ENCODE measurements around the gene TCOF1.
A peak's percentile ranks its signal among the peaks of the same experiment; 100 is the strongest.

Gene TCOF1

DNA sequence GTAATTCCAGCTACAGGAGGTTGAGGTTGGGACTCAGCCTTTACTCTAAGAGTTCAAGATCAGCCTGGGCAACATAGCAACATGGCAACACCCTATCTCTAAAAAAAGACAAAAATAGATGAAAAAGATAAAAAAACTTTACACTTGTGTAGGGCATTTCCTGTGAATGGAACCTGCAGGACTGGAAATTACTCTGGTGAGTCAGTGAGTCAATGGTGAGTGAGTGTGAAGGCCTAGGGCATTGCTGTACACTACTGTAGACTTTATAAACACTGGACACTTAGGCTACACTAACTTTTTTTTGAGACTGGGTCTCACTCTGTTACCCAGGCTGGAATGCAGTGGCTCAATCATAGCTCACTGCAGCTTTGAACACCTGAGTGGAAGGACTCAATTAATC is 35.3 kb upstream of the TCOF1 start:
- Histone ChIP-seq H3K4me2 (no peak overlapping the region), H3K36me3 (no peaks in the 10 kb centered on the region), H4K20me1 (no peaks in the 10 kb centered on the region), H3K27me3 (no peaks in the 10 kb centered on the region), H3K4me3 (no peak overlapping the region), H3K9ac (no peak overlapping the region), H3K9me3 (no peaks in the 10 kb centered on the region), H3K4me1 (peaks cover 16% of the 10 kb centered on the region), H3K27ac (no peak overlapping the region)
- TF ChIP-seq Cebpa-rat (IDR thresholded peaks at IDR 0.05) = no peak

DNA sequence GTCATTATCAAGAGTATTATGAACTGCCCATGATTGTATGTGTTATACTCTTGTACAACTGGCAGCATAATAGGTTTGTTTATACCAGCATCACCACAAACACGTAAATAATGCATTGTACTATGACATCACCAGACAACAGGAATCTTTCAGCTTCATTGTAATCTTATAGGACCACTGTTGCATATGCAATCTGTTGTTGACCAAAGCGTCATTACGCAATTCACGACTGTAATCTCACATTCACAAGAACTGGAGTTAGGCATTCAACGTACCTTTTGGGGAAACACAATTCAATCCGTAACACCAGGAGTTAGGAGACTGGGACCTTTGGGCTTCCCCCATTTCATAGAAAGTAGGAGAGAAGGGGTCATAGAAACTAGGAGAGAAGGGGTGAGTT is 34.4 kb upstream of the TCOF1 start:
- Histone ChIP-seq H4K20me1 (no peaks in the 10 kb centered on the region), H3K27me3 (no peaks in the 10 kb centered on the region), H3K36me3 (no peaks in the 10 kb centered on the region), H3K4me3 (no peak overlapping the region), H3K4me1 (peaks cover 16% of the 10 kb centered on the region), H3K9me3 (no peaks in the 10 kb centered on the region), H3K9ac (no peak overlapping the region), H3K27ac (no peak overlapping the region), H3K4me2 (no peak overlapping the region)
- TF ChIP-seq Cebpa-rat (IDR thresholded peaks at IDR 0.05) = peak; percentile 76

DNA sequence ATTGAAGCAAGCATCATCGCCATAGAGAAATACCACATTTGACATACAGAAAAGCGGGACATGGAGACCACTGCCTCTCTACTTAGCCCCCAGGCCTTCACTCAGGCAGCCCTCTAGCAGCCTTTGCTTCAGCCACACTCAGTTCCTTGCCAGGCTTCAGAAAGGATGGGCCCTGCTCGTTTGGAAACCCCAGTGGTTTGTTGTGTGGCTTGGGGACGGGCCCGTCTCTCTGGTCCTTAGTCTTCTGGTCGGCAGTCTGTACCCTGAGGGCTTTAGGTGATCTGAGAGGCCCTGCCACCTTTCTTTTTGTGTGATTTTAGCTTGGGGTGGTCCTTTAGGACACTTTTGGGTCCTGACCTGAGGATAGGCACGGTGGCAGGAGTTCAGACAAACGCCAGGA is 33.7 kb upstream of the TCOF1 start:
- H3K4me3 ChIP-seq = no peak overlapping the region
- H3K4me1 ChIP-seq = peaks cover 15% of the 10 kb centered on the region
- H3K27ac ChIP-seq = no peak overlapping the region
- H4K20me1 ChIP-seq = no peaks in the 10 kb centered on the region
- no peak overlapping the region for H3K9ac ChIP-seq
- H3K36me3 ChIP-seq = no peaks in the 10 kb centered on the region
- no peak for TF ChIP-seq Cebpa-rat (IDR thresholded peaks at IDR 0.05)
- H3K9me3 ChIP-seq = no peaks in the 10 kb centered on the region
- no peak overlapping the region for H3K4me2 ChIP-seq
- no peaks in the 10 kb centered on the region for H3K27me3 ChIP-seq

DNA sequence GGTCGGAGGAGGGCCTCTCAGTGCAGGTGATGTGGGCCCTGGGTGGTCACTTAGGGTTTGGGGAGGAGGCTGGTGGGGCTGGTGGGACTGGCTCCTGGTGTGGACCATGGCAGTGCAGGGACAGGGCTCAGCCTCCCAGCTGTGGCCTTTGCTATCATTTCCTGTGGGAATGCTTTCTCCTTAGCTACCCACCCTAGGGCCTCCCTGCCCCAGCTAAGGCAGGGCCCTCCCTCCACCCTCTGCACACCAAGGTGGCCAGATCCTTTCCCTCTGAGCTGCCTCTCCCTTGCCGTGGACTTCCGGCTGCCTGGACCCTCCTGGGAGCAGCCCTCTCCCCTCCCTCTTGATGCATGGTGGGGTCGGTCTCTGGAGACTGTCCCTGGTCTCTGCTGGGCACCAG is 32.1 kb upstream of the TCOF1 start:
- H3K4me1 ChIP-seq = peaks cover 23% of the 10 kb centered on the region
- H3K4me3 ChIP-seq = no peak overlapping the region
- H4K20me1 ChIP-seq = no peaks in the 10 kb centered on the region
- H3K36me3 ChIP-seq = no peaks in the 10 kb centered on the region
- no peak overlapping the region for H3K27ac ChIP-seq
- no peak for TF ChIP-seq Cebpa-rat (IDR thresholded peaks at IDR 0.05)
- no peak overlapping the region for H3K4me2 ChIP-seq
- H3K27me3 ChIP-seq = no peaks in the 10 kb centered on the region
- H3K9me3 ChIP-seq = no peaks in the 10 kb centered on the region
- no peak overlapping the region for H3K9ac ChIP-seq

DNA sequence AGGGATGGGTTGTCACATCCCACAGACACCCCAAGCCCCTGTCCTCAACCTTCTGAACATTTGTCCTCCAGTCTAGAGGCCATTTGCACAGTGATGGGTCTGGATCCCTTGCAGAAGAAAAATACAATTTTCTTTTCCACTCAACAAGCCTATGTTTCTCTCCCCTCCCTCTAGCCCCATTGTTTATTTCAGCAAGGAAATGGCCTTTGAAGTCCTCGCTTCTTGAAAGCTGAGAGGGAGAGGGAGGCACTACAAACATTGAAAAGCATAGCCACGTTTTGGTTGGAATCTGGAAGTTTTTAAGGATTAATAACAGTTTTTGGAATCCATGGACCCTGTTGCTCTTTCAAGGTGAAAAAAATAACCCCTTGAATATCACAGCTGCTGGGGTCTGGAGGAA is 30.8 kb upstream of the TCOF1 start:
- no peaks in the 10 kb centered on the region for H3K27me3 ChIP-seq
- no peak for TF ChIP-seq Cebpa-rat (IDR thresholded peaks at IDR 0.05)
- no peak overlapping the region for H3K9ac ChIP-seq
- H3K27ac ChIP-seq = no peak overlapping the region
- no peaks in the 10 kb centered on the region for H3K9me3 ChIP-seq
- H3K4me2 ChIP-seq = no peak overlapping the region
- H4K20me1 ChIP-seq = no peaks in the 10 kb centered on the region
- peaks cover 29% of the 10 kb centered on the region for H3K4me1 ChIP-seq
- H3K36me3 ChIP-seq = no peaks in the 10 kb centered on the region
- no peak overlapping the region for H3K4me3 ChIP-seq

DNA sequence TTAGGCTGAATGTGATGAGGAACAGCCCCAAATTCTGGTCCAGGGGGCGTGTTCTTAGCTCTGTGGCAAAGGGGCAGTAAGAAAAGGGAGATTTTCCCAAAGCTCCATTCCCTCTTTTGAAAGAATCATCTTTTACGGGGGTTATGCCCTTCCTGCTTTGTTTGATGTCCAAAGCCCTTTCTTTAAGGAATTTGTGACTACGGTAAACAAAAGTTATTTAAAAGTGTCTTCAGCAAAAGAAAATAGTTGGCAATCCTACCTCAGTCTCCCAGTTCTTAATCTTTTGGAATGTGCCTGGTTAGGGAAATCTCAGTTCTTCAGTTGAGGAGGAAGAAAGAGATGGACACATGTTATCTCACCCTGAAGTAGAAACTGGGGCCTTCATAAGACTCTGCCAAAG is 30.4 kb upstream of the TCOF1 start:
- Histone ChIP-seq H3K27ac (no peak overlapping the region), H3K4me3 (no peak overlapping the region), H3K9me3 (no peaks in the 10 kb centered on the region), H3K27me3 (no peaks in the 10 kb centered on the region), H4K20me1 (no peaks in the 10 kb centered on the region), H3K4me1 (peaks cover 29% of the 10 kb centered on the region), H3K36me3 (no peaks in the 10 kb centered on the region), H3K4me2 (no peak overlapping the region), H3K9ac (no peak overlapping the region)
- TF ChIP-seq Cebpa-rat (IDR thresholded peaks at IDR 0.05) = no peak

DNA sequence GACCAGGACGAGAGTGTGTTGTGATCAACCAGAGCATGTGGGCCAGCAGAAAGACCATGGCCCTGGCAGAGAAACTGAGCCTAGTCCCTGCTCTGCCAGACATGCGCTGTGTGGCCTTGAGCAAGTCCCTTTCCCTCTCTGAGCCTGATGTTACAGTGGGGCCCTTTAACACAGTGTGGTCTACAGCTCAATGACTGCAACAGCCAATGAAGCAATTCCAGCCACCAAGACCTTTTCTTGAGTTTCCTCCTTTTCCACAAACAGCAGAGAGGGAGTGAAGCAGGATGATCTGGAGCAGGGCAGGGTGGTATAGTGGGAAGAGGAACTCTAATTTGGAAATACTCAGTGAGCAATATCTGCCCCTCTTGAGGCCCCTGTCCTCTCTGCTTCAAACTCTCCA is 29.0 kb upstream of the TCOF1 start:
- Histone ChIP-seq H3K27ac (no peak overlapping the region), H3K27me3 (no peaks in the 10 kb centered on the region), H3K9ac (no peak overlapping the region), H3K9me3 (no peaks in the 10 kb centered on the region), H3K36me3 (no peaks in the 10 kb centered on the region), H3K4me3 (no peak overlapping the region), H4K20me1 (no peaks in the 10 kb centered on the region), H3K4me2 (peak overlapping the region; percentile 41), H3K4me1 (peaks cover 29% of the 10 kb centered on the region)
- no peak for TF ChIP-seq Cebpa-rat (IDR thresholded peaks at IDR 0.05)

DNA sequence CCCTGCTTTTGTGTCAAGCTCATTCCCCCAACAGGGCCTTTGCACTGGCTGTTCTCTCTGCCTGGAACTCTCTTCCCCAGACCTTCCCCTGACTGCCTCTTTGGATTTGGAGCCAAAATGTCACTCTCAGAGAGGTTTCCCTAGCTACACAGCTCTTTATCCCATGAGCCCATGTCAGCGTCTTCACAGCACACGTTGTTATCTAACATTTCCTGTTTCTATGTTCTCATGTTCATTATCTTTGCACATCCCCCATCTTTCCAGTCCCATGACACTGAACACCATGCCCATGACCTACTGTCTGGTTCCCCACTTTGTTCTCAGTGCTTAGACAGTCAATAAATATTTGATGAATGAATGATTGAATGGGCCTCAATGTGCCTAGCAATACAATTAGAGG is 28.5 kb upstream of the TCOF1 start:
- Histone ChIP-seq H3K4me1 (peaks cover 29% of the 10 kb centered on the region), H3K9me3 (no peaks in the 10 kb centered on the region), H3K9ac (no peak overlapping the region), H3K4me3 (no peak overlapping the region), H3K27ac (no peak overlapping the region), H3K36me3 (no peaks in the 10 kb centered on the region), H3K4me2 (peak overlapping the region; percentile 41), H3K27me3 (no peaks in the 10 kb centered on the region), H4K20me1 (no peaks in the 10 kb centered on the region)
- TF ChIP-seq Cebpa-rat (IDR thresholded peaks at IDR 0.05) = no peak

DNA sequence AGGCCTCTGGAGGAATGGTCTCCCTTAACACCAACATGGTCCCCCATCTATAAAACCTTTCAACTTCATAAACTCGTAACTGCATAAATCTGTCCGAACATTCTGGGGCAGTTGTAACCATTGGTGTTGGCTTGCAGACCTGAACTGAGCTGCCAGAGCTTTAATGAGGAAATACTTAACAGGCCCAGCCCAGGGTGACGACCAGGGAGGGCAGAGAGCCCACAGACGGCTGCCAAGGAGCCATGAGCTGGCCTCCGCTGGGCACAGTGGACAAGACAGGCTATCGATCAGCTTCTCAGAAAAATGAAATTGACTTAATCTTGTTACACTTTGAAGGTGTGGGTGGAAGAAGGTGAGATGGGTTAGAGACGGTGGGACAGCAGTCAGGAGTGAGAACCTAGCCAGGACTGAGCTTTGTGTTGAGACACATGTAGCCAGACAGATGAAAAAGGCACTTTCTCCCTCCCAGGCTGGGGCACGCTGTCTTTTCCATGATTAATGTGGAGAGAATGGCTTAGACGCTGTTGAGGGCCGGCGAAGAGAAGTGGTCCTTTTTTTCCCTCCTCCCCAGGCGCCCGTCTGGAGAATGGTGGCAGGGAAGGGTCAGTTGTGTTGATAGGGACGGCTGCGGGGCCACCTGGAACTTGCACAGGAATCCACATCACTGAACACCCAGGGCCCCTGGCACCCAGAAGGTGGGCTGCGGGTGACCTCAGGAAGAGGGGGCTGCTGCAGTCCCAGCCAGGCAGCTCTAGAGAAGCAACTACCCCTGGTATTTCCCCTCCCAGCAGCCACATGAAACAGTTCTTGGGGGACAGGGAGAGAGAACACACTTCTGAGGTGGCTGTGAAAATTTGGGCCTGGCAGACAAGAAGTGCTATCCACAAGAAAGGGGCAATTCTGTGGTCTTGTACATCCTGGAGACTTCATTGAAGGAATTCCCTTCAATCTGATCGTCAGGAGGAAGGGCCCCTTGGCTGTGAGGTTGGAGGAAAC is 27.3 kb upstream of the TCOF1 start:
- TF ChIP-seq Cebpa-rat (IDR thresholded peaks at IDR 0.05) = no peak
- Histone ChIP-seq H4K20me1 (no peaks in the 10 kb centered on the region), H3K9me3 (no peaks in the 10 kb centered on the region), H3K4me2 (peak overlapping the region; percentile 20; the same call in 1 of the 2 replicates), H3K4me3 (no peak overlapping the region), H3K9ac (no peak overlapping the region), H3K4me1 (peaks cover 29% of the 10 kb centered on the region), H3K27me3 (no peaks in the 10 kb centered on the region), H3K36me3 (no peaks in the 10 kb centered on the region), H3K27ac (no peak overlapping the region)

DNA sequence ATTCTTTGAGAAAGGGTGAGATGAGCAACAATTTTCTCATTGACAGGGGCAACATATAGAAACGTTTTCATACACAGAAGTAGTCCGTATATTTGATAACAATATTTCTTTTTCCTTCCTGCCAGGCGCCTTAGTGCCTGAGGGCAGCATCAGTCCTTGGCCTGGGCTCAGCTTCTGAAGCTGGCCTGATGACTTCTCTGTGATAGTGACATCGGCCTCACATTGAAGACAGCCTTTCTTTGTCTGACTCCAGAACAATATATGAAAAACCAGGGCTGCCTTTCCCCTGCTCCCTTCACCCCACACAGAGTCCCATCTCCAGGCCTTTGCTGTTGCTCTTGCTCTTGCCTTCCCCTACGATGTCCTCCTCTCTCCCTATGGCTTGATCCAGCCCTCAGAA is 24.1 kb upstream of the TCOF1 start:
- Histone ChIP-seq H3K9me3 (0 out of 2 replicates have a peak, but pooled peaks cover 5% of the 10 kb centered on the region), H3K27me3 (no peaks in the 10 kb centered on the region), H3K36me3 (no peaks in the 10 kb centered on the region), H3K4me2 (no peak overlapping the region), H3K4me1 (peaks cover 24% of the 10 kb centered on the region), H3K9ac (no peak overlapping the region), H3K27ac (no peak overlapping the region), H4K20me1 (no peaks in the 10 kb centered on the region), H3K4me3 (no peak overlapping the region)
- TF ChIP-seq Cebpa-rat (IDR thresholded peaks at IDR 0.05) = no peak

Measured in BLaER1 (cell line).